Right hindlimb (tissue), 1 donor: ENCODE results near the gene FAM171A2.

Source experiments
- DNase-seq: peaks from one replicate; pipeline ENCODE4 v3.0.0-alpha.2; 2018

Gene FAM171A2

DNA sequence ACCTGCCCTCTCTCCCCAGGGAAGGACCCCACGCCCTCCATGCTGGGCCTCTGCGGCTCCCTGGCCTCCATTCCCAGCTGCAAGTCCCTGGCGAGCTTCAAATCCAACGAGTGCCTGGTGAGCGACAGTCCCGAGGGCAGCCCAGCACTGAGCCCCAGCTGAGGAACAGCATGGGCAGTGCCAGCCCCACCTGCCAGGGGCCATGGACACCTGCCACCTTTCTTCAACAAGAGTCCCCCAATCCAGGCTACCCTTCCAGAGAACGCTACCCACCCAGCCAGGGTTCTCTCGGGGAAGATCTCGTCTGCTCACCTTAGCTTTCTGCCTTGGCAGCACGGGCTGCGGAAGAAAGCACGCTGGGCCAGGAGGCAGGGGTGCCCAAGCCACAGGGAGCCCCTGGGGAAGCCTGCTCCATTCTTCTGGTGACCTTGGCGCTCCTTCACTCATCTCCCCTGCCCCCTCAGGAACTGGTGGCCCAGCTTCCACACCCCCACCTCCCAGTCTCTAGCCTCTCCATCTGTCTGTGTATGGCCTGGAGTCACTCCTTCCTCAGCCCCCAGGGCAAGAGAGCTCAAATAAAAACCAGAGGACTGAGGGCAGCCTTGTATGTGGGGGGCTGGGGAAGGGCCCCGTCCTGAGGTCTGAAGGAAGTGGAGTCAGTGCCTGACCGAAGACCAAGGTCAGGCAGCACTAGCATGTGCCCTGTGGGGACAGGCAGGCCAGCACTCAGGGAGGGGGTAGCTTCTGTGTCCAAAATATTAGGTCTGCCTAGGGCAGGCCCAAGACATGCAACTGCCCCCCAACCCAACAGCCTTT lies 45.4 kb downstream of the FAM171A2 start:
- no peak for DNase-seq

DNA sequence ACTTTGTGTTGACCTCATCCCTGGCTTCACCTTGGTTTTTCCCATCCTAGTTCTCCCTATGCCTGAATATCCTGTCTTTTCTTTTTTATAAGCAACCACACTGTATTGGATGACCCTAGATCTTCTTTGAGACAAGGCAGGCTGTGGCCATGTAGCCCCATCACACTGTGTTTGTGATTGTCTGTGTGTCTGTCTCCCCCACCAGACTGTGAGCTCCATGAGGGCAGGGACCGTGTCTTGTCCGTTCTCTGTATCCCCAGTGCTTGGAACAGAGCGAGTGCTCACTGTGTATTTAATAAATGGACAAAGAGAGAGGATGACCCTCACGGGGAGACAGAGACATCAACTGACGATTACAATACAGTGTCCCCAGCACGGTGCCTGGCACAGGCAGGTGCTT lies 46.1 kb downstream of the FAM171A2 start:
- no peak for DNase-seq

DNA sequence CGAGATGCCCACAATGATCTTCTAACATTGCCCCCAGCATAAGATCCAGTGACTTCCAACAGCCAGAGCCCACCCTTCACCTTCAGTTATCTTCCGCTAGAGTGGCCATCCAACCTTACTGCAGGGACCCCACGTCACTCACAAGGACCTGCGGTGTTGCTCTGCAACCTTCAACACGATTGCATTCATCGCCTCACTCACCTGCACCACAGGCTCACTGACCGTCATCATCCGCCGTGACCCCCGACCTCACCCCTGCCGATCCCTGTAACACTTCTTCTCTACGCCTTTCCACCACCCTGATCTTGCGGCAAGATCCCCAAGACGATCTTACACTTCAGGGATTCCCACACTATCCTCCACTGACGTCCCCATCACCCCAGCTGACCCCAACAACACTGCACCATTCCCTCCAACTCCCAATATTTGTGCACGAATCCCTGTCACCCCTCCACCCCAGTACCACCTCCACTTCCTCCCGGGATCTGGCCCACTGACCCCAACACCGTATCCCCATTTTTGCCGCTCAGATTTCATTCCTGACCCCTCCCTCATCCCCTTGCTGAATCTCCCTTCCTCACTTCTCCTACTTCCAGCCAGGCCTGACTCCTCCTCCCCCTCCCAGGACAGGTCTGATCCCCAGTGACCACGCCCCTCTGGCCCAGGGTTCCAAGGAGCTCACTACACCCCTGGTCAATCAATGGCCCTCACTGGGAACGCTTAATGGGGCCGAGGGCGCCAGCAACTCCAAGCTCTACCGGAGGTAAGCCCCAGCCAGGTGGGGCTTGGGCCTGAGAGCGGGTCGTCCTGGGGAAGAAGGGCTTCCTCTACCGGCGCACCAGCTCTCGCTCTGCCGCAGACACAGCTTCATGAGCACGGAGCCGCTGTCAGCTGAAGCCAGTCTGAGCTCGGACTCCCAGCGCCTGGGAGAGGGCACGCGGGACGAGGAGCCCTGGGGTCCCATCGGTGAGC lies 47.6 kb downstream of the FAM171A2 start:
- no peak for DNase-seq

DNA sequence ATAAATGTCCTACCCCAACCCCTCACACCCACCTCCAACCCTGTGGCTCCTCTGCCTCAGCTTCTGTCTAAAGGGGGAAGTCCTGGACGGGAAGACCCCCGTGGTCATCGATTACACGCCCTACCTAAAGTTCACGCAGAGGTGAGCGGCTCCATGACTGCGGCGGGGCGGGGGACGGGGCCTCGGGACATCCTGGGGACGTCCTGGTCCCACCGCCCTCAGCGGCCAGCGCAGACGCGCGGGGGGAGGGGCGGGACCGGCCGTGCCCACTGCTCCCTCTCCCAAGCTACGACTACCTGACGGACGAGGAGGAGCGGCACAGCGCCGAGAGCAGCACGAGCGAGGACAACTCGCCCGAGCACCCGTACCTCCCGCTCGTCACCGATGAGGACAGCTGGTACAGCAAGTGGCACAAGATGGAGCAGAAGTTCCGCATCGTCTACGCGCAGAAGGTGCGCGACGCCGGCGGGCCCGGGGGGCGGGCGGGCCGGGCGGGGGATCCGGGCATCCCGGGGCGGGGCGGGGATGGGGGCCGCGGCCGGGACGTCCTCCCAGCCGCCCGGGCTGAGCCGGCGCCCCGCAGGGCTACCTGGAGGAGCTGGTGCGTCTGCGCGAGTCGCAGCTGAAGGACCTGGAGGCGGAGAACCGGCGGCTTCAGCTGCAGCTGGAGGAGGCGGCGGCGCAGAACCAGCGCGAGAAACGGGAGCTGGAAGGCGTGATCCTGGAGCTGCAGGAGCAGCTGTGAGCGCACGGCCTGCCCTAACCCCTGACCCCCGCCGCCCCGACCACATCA lies 48.6 kb downstream of the FAM171A2 start:
- no peak for DNase-seq

DNA sequence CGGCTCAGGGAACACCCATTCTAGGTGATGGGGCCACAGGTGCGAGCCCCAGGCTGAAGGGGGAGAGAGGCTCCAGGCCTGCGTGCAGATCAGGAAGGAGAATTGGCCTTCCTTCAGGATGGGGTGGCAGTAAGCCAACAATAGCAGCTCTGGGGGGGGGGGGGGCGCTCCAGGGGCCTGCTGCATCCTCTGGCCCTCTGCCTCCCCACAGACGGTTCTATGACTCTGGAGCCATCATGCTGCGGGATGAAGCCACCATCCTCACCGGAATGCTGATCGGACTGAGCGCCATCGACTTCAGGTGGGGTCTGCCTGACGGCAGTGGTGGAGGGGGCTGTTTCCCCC lies 49.2 kb downstream of the FAM171A2 start:
- no peak for DNase-seq

DNA sequence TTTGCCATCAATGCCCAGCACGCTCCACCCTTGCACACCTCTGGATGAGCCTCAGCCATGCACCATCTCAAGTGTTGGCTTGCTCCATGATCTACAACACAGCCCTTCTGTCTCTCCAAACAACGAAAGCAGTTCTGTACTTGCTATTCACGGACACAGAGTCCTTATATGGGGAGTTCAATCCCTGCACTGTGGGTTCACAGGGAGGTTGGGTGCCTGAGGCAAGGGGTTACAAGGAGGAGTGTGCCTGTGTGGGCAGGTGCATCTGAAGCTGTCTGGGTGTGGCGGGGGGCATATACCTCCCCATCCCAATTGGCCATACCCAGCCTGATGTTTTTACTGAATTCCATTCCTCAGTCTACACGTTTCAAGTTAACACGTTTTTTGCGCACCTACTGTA lies 49.6 kb downstream of the FAM171A2 start:
- DNase-seq: no peak

DNA sequence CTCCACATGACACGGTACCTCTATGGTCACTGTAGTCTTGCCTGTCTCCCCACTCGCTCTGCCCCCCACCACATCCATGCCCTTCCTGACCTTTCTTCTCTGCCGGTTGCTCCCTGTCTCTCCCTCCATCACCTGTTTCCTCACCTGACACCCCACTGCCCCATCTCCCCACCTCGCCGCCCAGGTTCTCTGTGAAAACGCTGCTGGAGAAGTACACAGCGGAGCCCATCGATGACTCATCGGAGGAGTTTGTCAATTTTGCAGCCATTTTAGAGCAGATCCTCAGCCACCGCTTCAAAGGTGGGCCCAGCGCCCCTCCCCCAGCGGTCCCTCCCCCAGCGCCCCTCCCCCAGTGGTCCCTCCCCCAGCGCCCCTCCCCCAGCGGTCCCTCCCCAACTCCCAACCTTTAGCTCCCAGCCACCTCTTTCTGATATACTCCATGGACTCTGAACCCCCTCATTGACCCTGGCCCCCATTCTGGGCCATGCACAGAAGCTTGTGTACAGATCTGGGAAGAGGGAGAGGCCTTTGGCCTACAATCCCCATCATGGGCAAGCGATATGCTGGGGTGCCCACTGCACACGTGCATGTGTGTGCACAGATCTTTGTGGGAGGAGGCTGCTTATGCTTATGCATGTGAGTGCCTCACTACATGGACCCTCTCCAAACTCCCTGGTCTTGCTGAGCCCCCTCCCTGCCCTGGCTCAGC lies 51.1 kb downstream of the FAM171A2 start:
- DNase-seq: no peak

DNA sequence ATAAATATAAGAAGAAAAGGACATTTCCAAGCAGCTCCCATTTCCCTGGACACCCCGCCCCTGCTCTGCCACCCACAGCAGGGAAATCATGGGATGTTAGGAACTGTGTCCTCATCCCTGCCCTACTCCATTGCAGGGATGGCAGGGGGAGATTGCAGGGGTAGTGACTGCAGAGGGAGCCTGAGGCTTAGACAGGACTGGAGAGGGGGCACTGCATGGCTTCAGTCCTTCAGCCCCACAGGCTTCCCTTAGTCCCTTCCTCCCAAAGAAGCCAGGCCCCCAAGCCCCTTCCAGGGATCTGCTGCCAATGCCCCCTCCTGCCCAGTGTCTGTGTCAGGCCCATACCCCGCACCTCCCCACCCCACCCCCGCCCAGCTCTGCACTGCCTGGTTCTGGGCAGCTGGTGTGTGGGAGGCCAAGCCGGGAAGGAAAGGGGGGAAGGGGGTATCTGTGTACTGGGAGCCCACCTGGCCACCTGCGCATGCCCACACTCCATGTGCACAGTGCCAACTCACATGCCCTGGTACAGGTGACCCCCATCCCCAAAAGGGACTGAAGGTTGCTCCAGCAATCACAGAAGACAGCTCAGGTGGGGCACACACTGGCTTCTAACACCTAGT lies 52.0 kb downstream of the FAM171A2 start:
- DNase-seq: no peak

DNA sequence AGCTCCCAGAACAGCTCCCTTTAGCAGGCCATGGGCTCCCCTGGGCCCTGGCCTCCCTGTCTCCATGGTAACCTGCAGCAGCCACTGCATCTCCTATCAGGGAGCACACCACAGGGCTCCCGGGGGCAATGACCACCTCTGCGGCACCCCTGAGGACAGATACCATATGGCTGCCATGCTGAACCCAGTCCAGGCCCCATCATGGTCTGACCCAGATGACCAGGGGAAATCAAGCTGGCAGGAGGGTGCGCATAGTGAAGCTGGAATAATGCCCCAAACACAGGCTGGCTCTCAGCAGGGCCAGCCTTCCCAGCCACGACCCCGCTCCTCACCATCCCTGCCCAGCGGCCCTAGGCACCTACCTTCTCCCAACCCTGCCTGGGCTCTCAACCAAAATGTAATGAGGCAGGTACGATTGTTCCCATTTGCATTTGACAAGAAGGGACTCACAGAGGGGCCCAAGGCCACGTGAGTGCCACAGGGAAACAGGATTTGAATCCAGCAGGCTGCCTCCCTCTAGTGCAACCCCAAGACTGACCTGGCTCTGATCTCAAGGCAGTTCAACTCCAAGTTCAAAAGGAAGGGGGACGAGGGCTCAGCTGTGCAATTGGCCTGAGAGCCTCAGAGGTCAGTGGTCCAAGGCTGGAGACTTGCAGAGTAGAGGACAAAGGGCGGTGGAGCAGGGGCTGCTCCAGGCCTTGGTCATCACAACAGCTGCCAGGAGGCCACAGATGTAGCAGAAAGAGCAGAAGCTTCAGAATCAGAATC lies 52.9 kb downstream of the FAM171A2 start:
- no peak for DNase-seq

DNA sequence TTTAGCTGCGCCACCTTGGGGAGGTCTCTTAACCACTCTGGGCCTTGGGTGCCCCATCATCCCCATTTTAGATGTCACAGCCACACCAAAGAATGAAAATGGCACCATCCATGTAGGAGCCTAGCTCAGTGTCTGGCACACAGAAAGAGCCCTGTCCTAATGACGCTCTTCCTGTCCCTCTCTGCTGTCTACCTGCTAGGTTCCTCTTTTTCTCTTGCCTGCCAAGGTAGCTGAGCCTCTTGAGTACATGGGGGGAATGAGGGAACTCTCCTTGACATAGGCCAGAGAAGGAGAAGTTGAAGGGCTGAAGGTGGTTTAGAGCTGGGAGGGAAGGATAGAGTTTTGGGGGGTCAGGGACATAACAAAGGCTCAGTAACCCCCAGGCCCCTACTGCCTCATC lies 53.5 kb downstream of the FAM171A2 start:
- DNase-seq: no peak

DNA sequence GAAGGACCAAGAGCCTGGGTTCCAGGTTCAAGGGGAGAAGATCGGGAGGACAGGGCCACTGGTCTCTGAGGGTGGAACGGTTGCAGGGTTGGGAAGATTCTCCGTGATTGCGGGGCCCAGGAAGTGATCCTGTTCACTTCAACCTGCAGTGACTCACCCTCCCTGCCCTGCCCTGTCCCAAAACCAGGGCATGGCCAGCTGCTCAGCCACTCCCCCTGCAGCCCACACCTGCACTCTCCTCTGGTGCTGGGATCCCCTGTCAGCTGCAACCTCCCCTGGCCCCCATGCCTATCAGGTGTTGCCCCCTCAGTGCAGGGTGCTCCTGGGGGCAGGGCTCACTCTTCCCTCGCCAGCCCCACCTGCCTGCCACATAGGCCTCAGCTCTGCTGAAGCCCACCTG lies 54.2 kb downstream of the FAM171A2 start:
- no peak for DNase-seq

DNA sequence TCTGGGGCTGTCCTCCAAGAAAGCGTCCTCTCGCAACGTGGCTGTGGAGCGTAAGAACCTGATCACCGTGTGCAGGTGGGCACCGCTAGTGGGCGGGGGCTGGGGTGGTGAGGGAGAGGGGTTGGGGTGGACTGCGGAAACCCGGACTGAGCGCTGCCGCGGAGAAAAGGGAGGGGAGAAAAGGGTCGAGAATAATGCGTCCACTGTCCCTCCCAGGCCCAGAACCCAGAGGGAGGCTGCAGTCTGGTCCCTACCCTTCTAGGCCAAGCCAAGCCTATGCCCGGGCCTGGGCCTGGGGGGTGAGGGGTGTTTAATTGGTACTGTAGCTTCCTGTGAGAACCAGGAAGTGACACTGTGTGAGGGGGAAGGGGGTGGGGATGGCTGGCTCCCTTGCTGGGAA lies 54.8 kb downstream of the FAM171A2 start:
- no peak for DNase-seq

DNA sequence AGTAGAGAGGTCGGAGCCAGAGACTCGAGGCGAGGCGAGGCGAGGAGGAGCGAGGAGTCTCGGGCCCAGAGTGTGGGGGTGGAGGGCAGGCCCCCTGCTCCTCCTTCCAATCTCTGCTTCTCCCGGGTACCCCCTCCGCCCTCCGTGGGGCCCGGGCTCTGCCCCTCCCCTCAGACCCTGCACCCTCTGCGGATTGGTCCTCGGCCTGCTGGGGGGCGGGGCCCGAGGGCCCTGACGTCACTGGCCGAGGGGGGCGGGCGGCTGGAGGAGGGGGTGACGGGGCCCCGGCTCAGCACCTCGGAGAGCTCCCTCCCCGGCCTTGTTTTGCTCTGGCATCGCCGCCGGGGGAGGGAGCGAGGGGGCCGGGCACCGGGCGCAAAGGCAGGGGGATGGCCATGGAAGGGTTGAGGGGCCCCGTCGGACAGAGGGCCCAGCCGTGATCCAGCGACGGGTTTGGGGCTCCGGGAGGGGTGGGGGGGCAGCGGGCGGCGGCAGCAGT lies 55.3 kb downstream of the FAM171A2 start, which contains the start of gene RUNDC3A:
TSS of gene RUNDC3A (plus strand) at position 282 of the 499 bp plus-strand sequence. CDS start 232 bp downstream, outside the sequence.
- DNase-seq: peak; percentile 94

DNA sequence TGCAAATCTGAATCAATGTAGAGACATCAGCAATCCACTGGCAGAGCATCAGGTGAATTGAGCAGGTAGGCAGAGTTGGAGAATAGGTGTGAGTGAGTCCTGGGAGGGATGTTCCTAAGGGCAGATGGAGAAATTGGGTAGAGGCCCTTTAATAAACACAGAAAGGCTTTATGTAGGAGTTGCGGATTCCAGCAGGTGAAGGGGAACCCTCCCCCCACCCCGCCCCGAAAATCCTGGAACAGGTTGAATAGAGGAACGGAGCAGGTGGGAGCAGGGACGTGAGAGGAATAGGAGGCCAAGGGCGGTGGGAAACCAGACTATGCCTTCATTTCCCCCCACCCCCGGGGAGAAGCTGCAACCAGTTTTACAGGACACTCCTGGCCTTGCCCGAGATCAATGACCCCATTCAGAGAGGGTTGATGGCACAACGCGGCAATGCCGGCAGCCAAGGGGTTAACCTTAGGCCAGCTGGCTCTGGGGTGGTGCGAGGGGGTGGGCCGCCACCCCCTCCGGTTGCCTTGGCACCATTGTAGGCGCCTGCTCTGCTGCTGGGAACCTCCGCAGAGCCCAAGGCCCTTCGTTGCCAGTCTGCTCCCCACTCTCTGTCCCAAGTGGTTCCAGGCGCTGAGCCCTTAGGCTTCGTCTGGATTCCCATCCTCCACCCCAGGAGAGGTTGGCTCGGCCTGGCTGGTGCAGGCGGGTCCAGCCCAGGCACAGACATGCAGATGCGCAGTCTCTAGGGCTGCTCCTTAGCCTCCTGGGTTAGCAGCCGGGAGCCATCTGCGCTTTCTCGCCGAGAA lies 56.1 kb downstream of the FAM171A2 start:
- no peak for DNase-seq

DNA sequence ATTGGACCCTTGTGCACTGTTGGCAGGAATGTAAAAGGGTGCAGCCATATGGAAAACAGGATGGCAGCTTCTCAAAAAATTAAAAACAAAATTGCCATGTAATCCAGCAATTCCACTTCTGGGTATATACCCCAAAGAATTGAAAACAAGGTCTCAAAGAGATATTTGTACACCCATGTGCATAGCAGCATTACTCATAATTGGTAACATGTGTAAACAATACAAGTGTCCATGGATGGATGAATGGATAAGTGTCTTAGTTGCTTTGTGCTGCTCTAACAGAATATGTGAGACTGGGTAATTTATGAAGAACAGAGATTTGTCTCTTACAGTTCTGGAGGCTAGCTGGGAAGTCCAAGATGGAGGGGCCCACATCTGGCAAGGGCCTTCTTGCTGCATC lies 59.0 kb downstream of the FAM171A2 start:
- DNase-seq: no peak
